GM12864 (cell line): ENCODE measurements around the gene OR5AK2.
"Not testable (repeated sequence)": the region's sequence is repeated elsewhere in the genome, so short reads cannot be mapped to it uniquely, and the experiment has no call there.

Experiments used
- DNase-seq: peaks from one replicate; pipeline ENCODE4 v3.0.0-alpha.2; 2011; ENCODE audit warnings: low read depth
- H3K4me3 ChIP-seq: 2 replicates; pipeline ENCODE4 v1.5.1; 2011; ENCODE audit warnings: mild to moderate bottlenecking, low read depth, low read length, control low read depth
- TF ChIP-seq, protein P1 (sequence below): IDR thresholded peaks from 2 replicates; pipeline ENCODE4 v1.5.1; 2011; ENCODE audit warnings: low read depth, mild to moderate bottlenecking, moderate library complexity, low read length, control low read depth, inconsistent platforms; ENCODE audit errors: missing control alignments

Gene OR5AK2, protein sequence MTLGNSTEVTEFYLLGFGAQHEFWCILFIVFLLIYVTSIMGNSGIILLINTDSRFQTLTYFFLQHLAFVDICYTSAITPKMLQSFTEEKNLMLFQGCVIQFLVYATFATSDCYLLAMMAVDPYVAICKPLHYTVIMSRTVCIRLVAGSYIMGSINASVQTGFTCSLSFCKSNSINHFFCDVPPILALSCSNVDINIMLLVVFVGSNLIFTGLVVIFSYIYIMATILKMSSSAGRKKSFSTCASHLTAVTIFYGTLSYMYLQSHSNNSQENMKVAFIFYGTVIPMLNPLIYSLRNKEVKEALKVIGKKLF

DNA sequence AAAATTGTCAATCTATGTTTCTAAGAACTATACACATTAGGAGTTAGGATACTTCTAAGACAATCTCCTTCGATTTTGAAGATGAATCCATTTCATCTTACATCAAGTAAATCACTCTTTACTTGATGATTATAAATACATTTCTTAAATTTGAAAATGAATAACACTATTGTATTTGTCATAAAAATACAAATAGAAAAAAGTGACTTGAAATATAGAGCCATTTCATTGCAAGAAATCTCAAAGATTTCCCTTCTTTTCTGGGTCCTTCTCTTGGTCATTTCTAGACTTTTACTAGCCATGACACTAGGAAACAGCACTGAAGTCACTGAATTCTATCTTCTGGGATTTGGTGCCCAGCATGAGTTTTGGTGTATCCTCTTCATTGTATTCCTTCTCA, at the start of gene OR5AK2:
Gene OR5AK2, plus strand, starts transcription at position 301 of the 400 bp plus-strand sequence. Its CDS starts 0 bp downstream, at position 301.
- TF ChIP-seq, protein P1, sequence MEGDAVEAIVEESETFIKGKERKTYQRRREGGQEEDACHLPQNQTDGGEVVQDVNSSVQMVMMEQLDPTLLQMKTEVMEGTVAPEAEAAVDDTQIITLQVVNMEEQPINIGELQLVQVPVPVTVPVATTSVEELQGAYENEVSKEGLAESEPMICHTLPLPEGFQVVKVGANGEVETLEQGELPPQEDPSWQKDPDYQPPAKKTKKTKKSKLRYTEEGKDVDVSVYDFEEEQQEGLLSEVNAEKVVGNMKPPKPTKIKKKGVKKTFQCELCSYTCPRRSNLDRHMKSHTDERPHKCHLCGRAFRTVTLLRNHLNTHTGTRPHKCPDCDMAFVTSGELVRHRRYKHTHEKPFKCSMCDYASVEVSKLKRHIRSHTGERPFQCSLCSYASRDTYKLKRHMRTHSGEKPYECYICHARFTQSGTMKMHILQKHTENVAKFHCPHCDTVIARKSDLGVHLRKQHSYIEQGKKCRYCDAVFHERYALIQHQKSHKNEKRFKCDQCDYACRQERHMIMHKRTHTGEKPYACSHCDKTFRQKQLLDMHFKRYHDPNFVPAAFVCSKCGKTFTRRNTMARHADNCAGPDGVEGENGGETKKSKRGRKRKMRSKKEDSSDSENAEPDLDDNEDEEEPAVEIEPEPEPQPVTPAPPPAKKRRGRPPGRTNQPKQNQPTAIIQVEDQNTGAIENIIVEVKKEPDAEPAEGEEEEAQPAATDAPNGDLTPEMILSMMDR, result no peak
- no peak within 1 kb of the TSS for H3K4me3 ChIP-seq
- no peak for DNase-seq

DNA sequence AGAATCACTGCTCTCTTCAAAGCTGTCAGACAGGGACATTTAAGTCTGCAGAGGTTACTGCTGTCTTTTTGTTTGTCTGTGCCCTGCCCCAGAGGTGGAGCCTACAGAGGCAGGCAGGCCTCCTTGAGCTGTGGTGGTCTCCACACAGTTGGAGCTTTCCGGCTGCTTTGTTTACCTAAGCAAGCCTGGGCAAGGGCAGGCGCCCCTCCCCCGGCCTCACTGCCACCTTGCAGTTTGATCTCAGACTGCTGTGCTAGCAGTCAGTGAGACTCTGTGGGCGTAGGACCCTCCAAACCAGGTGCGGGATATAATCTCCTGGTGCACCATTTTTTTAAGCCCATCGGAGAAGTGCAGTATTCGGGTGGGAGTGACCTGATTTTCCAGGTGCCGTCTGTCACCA, 43.2 kb upstream of the OR5AK2 start:
- H3K4me3 ChIP-seq, DNase-seq: not testable (repeated sequence)

DNA sequence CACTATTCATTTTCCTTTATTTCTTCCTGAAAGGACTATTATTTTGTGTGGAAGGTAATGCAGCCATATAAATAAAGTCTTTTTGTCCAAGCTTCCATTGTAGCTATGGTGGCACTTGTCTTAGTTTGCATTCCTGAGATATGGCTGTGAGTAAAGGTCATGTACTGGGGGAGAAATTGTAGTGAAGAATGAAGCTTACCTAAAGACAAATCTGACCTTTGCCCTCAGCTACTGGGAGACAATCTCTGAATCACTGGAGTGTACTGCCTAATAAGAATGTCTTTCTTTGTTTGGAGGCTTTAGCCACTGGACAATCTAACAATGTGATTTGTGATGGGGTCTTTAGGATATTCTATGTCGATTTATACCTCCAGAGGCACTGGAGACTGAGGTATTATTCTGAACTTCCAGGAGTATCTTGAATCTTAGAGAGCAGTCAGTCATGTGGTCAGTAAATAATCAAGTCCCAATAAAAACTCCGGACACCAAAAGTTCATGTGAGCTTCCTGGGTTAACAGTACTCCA, 39.7 kb upstream of the OR5AK2 start:
- no peak overlapping the region for H3K4me3 ChIP-seq
- TF ChIP-seq, protein P1, result no peak
- DNase-seq, result no peak

DNA sequence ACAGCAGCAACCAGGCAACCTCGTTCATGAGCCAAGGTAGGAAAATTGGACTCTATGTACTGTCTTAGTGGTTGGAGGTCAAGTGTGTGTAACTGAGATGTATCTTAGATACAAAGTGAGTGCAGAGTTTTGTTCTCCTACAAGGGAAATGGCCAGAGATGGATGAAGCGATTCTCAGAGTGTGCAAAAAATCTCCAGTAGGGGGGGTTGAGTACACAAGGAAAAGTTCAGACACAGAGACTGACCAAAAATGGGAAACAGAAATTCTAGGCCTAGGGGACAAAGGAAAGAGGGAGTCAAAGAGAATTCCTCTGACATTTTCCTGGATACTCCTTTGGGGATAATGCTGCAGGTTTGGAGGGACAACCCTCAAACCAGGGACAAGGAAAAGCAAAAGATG, 38.2 kb upstream of the OR5AK2 start:
- DNase-seq, result no peak
- no peak overlapping the region for H3K4me3 ChIP-seq
- TF ChIP-seq, protein P1, result peak; percentile 25

DNA sequence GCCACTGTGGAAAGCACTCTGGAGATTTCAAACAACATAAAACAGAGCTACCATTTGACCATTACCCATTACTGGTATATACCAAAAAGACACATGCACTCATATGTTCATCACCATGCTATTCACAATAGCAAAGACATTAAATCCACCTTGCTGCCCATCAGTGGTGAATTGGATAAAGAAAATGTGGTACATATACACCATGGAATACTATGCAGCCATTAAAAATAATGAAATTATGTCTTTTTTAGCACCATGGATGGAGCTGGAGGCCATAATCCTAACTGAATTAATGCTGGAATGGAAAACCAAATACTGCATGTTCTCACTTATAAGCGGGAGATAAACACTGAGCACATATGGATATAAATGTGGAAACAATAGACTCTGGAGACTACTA, 34.8 kb upstream of the OR5AK2 start:
- H3K4me3 ChIP-seq, DNase-seq: not testable (repeated sequence)

DNA sequence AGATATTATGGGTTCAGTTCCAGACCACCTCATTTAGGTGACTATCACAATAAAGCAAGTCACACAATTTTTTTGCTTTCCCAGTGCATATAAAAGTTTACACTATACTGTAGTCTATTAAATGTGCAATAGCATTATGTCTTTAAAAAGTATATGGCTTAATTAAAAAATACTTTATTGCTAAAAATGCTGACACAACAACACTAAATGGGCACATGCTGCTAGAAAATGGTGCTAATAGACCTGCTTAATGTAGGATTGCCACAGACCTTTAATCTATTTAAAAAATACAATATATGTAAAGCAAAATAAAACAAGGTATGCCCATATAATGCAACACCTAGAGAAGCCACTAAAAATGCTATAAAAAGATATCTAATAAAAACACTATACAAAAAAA, 27.1 kb upstream of the OR5AK2 start:
- no peak for DNase-seq
- no peak overlapping the region for H3K4me3 ChIP-seq
- TF ChIP-seq, protein P1, result no peak

DNA sequence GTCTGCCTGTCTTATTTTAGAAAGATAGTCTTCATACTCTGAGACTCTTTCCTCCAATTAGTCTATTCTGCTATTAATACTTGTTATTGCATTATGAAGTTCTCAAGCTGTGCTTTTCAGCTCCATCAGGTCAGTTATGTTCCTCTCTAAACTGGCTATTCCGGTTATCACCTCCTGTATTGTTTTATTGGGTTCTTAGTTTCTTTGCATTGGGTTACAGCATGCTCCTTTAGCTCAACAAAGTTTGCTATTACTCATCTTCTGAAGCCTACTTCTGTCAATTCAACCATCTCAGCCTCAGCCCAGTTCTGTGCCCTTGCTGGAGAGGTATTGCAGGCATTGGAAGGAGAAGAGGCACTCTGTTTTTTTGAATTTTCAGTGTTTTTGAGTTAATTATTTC, 21.0 kb upstream of the OR5AK2 start:
- no peak overlapping the region for H3K4me3 ChIP-seq
- DNase-seq, result no peak
- TF ChIP-seq, protein P1, result no peak

DNA sequence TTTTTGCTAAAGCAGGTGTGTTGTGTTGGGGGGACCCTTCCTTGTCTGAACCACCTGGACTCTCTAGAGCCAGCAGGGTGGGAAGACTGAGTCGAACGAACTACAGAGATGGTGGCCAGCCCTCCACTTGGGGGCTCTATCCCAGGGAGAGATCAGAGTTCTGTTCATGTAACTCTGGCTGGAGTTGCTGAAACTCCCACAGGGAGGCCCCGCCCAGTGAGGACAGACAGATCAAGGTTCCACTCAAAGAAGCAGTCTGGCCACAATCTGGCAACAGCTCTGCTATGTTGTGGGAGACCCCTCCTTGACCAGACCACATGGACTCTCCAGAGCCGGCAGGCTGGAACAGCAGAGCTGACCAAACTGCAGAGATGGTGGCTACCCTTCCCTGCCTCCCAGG, 20.2 kb upstream of the OR5AK2 start:
- TF ChIP-seq, protein P1, result no peak
- DNase-seq, result no peak
- no peak overlapping the region for H3K4me3 ChIP-seq
